GM10266 (cell line): Measurements from ENCODE around the gene ABCG4.
"Not testable (repeated sequence)": the region's sequence is repeated elsewhere in the genome, so short reads cannot be mapped to it uniquely, and the experiment has no call there.

Source experiments
- DNase-seq: peaks from one replicate; pipeline ENCODE4 v3.0.0; 2012; ENCODE audit errors: extremely low spot score
- CTCF ChIP-seq: IDR thresholded peaks from 2 replicates; pipeline ENCODE4 v1.5.1; 2012; ENCODE audit warnings: mild to moderate bottlenecking, low read depth; ENCODE audit not compliant: control insufficient read depth, insufficient read depth; ENCODE audit errors: missing control alignments

The ABCG4 gene

GRCh38 chr11:119188887-119189286 lies 40.0 kb downstream of the ABCG4 start:
- TF ChIP-seq CTCF = no peak
- no peak for DNase-seq

GRCh38 chr11:119189393-119189792 lies 40.5 kb downstream of the ABCG4 start:
- no peak for DNase-seq
- no peak for TF ChIP-seq CTCF

- DNase-seq = no peak
- TF ChIP-seq CTCF = no peak
Observed at GRCh38 chr11:119190531-119190930, 41.7 kb downstream of the ABCG4 start.

GRCh38 chr11:119191265-119191664 lies 42.4 kb downstream of the ABCG4 start:
- DNase-seq = not testable (repeated sequence)

- DNase-seq = no peak
Observed at GRCh38 chr11:119192111-119192510, 43.3 kb downstream of the ABCG4 start.

GRCh38 chr11:119193001-119193400 lies 44.1 kb downstream of the ABCG4 start:
- no peak for TF ChIP-seq CTCF
- DNase-seq = no peak

More at GRCh38 chr11:119192111-119192510, 43.3 kb downstream of the ABCG4 start:
- no peak for TF ChIP-seq CTCF

GRCh38 chr11:119193626-119194025 lies 44.8 kb downstream of the ABCG4 start:
- DNase-seq = no peak
- no peak for TF ChIP-seq CTCF

GRCh38 chr11:119194811-119195440 lies 46.1 kb downstream of the ABCG4 start:
- no peak for TF ChIP-seq CTCF
- DNase-seq = no peak
